ENCODE results near the gene DYNC2H1. TPM values are rescaled to one million over a fixed set of nuclear protein-coding genes. Genes with fewer than 3 reads are reported as not detected.

DYNC2H1 gene
- polyA plus RNA-seq, 1 experiment, result 25.3 TPM

DNA sequence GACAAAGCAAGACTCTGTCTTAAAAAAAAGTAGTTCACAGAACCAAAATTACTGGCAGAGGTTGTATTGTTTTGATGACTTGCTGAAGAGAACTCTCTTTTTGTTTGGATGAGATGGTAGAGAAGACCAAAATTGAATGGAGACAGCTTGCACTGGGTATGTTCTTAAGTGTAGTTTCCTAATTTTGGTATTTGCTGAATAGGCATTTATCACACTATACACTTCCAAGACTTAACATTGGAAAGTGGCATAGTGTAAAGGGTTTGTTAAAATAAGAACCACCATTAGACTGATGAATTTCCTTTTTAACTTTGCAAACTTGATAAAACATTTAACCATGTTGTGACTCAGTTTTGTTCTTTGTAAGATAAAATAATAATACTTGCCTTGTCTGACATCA lies 11.9 kb upstream of the DYNC2H1 start:
- TF ChIP-seq, protein P1, sequence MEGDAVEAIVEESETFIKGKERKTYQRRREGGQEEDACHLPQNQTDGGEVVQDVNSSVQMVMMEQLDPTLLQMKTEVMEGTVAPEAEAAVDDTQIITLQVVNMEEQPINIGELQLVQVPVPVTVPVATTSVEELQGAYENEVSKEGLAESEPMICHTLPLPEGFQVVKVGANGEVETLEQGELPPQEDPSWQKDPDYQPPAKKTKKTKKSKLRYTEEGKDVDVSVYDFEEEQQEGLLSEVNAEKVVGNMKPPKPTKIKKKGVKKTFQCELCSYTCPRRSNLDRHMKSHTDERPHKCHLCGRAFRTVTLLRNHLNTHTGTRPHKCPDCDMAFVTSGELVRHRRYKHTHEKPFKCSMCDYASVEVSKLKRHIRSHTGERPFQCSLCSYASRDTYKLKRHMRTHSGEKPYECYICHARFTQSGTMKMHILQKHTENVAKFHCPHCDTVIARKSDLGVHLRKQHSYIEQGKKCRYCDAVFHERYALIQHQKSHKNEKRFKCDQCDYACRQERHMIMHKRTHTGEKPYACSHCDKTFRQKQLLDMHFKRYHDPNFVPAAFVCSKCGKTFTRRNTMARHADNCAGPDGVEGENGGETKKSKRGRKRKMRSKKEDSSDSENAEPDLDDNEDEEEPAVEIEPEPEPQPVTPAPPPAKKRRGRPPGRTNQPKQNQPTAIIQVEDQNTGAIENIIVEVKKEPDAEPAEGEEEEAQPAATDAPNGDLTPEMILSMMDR (IDR thresholded peaks at IDR 0.05; ENCODE audit: low read depth, low read length), result no peak
- no peaks in the 10 kb centered on the region for H3K9me3 ChIP-seq (ENCODE audit: control insufficient read depth, insufficient read depth, low read length)
- ChIA-PET CTCF (interaction anchor here (1.2 kb wide), 1 partner anchor 12 kb away, joined by 5 read pairs; the partner anchor contains the start of gene DYNC2H1), POLR2A (no interaction called here)
- H3K27me3 ChIP-seq (ENCODE audit: control insufficient read depth, insufficient read depth, low read length), result no peaks in the 10 kb centered on the region
- no peak overlapping the region for H3K4me3 ChIP-seq (ENCODE audit: low read depth, low read length)
- no peak overlapping the region for H3K27ac ChIP-seq (ENCODE audit: low read depth, low read length)
- DNase-seq (ENCODE audit: low read depth, low spot score), result no peak

DNA sequence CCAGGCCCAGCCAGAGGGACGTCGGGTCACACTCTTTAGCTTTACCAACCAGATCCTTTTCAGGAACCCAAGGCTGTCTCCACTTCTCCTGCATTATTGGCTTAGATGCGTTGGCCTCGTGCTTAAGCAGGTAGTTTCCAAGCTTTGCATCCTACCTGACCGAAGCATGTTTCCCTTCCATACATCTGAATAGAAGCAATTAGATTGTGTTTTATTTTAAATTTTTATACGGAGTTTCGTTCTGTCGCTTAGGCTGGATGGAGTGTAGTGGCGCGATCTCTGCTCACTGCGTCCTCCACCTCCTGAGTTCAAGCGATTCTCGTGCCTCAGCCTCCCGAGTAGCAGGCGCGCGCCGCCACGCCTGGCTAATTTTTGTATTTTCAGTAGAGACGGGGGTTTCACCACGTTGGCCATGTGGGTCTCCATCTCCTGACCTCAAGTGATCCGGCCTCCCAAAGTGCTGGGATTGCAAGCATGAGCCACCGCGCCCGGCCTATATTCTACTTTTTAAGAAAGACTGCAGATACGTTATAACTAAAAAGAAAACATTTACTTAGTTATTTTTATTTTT lies 677 bp downstream of the DYNC2H1 start:
- Histone ChIP-seq H3K9me3 (ENCODE audit: control insufficient read depth, insufficient read depth, low read length) (no peaks in the 10 kb centered on the region), H3K27ac (ENCODE audit: low read depth, low read length) (peak overlapping the region; percentile 81), H3K27me3 (ENCODE audit: control insufficient read depth, insufficient read depth, low read length) (no peaks in the 10 kb centered on the region), H3K4me3 (ENCODE audit: low read depth, low read length) (peak overlapping the region; percentile 86)
- DNase-seq (ENCODE audit: low read depth, low spot score), result no peak
- TF ChIP-seq, protein P1 (IDR thresholded peaks at IDR 0.05; ENCODE audit: low read depth, low read length), result no peak
- ChIA-PET POLR2A (interaction anchor here (1.6 kb wide), 1 partner anchor 19 kb away, joined by 28 read pairs; the partner anchor contains the start of gene DCUN1D5), CTCF (interaction anchor here (0.7 to 2.0 kb wide), 19 partner anchors 10 to 491 kb away, joined by 3 to 22 read pairs (median 5); partner anchors contain the start of gene DCUN1D5)

DNA sequence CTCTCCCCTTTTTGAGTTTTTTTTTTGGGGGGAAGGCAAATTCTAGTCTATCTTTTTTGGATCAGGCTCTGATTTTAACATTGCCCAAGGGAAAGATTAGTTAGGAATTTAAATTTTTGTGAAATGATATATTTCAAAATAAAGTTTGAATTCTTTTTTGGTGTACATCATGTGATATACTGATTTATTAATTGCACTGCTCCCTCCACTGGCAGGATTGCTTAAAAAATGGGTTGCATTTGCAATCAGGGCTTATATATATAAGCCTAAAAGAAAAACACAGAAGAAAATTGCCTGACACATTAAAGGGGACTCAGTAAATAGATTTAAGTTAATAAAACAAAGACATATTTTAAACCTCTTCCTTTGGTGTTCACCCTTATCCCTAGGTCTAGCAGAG lies 1.2 kb downstream of the DYNC2H1 start:
- DNase-seq (ENCODE audit: low read depth, low spot score), result no peak
- no peak overlapping the region for H3K27ac ChIP-seq (ENCODE audit: low read depth, low read length)
- H3K4me3 ChIP-seq (ENCODE audit: low read depth, low read length), result peak overlapping the region; percentile 86
- CTCF ChIA-PET, result interaction anchor here (0.7 to 1.2 kb wide), 3 partner anchors 10 to 1414 kb away, joined by 4 to 6 read pairs (median 5); no protein-coding TSS in a partner anchor
- POLR2A ChIA-PET, result interaction anchor here (0.7 to 1.6 kb wide), 2 partner anchors 19 to 170 kb away, joined by 4 to 28 read pairs; partner anchors contain the start of gene DCUN1D5
- H3K27me3 ChIP-seq (ENCODE audit: control insufficient read depth, insufficient read depth, low read length), result no peaks in the 10 kb centered on the region
- H3K9me3 ChIP-seq (ENCODE audit: control insufficient read depth, insufficient read depth, low read length), result no peaks in the 10 kb centered on the region
- TF ChIP-seq, protein P1 (IDR thresholded peaks at IDR 0.05; ENCODE audit: low read depth, low read length), result peak; percentile 46

DNA sequence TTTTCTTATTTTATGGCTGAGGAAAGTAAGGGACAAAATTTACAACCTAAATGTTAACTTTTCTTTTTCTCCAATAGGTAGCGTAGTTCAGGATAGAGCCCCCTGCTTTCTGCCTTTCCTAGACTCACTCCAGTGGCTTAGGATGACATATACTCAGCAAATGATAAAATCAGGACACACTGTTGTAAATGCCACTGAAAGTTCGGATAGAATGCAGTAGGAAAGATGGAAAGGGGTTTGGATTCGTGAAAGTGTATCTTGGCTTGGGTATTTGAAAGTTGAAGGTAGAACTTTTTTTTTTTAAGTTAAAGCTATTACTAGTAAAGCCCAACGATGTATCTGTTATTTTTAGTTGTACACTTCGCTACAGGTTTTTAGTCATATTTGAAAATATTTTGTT lies 2.2 kb downstream of the DYNC2H1 start:
- POLR2A ChIA-PET, result interaction anchor here (0.7 kb wide), 1 partner anchor 169 kb away, joined by 4 read pairs; no protein-coding TSS in a partner anchor
- CTCF ChIA-PET, result interaction anchor here (0.6 to 1.3 kb wide), 6 partner anchors 9 to 1413 kb away, joined by 3 to 6 read pairs (median 4); no protein-coding TSS in a partner anchor
- H3K27me3 ChIP-seq (ENCODE audit: control insufficient read depth, insufficient read depth, low read length), result no peaks in the 10 kb centered on the region
- H3K27ac ChIP-seq (ENCODE audit: low read depth, low read length), result no peak overlapping the region
- DNase-seq (ENCODE audit: low read depth, low spot score), result no peak
- no peaks in the 10 kb centered on the region for H3K9me3 ChIP-seq (ENCODE audit: control insufficient read depth, insufficient read depth, low read length)
- TF ChIP-seq, protein P1 (IDR thresholded peaks at IDR 0.05; ENCODE audit: low read depth, low read length), result no peak
- H3K4me3 ChIP-seq (ENCODE audit: low read depth, low read length), result no peak overlapping the region

DNA sequence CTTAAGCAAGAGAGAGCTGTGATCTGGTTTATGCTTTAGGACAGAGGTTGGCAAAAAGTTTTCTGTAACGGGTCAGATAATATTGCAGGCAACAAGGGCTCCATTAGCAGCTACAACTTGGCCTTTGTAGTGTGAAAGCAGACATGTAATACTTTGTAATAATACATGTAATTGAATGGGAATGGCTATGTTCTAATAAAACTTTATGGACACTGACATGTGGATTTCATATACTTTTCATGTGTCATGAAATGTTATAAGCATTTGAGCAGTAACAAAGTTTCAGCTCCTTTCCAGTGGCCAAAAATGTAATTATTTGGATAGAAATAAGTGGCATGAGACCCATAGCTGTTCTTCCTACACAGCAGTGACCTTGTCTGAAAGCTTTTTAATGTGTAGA lies 3.1 kb downstream of the DYNC2H1 start:
- POLR2A ChIA-PET, result no interaction called here
- TF ChIP-seq, protein P1 (IDR thresholded peaks at IDR 0.05; ENCODE audit: low read depth, low read length), result no peak
- no peak overlapping the region for H3K27ac ChIP-seq (ENCODE audit: low read depth, low read length)
- H3K9me3 ChIP-seq (ENCODE audit: control insufficient read depth, insufficient read depth, low read length), result no peaks in the 10 kb centered on the region
- DNase-seq (ENCODE audit: low read depth, low spot score), result no peak
- CTCF ChIA-PET, result no interaction called here
- no peak overlapping the region for H3K4me3 ChIP-seq (ENCODE audit: low read depth, low read length)
- H3K27me3 ChIP-seq (ENCODE audit: control insufficient read depth, insufficient read depth, low read length), result no peaks in the 10 kb centered on the region
